DMS79 treated with DMSO at 0.1 percent for 48 hours (cell line): ENCODE measurements around the gene ACSM2B.
"Not testable (repeated sequence)": the region's sequence is repeated elsewhere in the genome, so short reads cannot be mapped to it uniquely, and the experiment has no call there.

Experiments
- DNase-seq: peaks from one replicate; lab custom pipeline; 2025; lab: John Stamatoyannopoulos, UW

The ACSM2B gene

DNA sequence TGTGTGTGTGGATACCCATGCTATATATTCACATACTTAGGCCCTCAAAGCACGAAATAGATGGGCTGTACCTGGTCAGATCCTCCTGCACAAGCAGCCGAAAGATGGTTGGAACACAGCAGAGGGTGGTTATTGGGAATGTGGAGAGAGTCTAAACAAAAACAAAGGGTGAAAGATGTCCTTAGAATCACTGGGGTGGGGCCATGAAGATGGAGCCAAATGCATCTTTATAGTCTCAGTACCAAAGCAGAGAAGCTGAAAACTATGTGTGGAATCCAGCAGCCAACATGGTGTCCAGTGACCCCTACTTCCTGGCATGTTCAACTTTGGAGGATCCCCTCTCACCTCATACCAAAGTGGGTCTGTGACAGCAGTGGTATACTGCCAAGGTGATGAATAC, 19.5 kb upstream of the ACSM2B start:
- not testable (repeated sequence) for DNase-seq

DNA sequence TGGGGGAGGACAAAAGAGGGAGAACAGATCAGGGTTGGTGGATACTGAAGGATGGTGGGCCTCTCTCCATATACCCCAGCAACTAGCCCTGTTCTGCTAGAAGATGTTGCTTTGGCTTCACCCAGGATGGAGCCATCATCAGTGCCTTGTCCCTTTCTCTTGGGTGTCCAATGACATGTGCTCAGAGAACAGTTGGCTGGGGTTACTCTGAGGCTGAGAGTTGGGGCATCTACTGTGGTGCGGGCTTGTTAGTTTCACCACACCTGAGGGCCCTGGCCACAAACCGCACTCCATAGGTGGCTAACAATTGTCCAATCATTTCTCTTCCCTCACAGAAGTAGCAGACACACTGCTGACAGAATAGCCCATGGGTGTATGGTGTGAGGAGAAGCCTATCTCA, 18.9 kb upstream of the ACSM2B start:
- DNase-seq: not testable (repeated sequence)

DNA sequence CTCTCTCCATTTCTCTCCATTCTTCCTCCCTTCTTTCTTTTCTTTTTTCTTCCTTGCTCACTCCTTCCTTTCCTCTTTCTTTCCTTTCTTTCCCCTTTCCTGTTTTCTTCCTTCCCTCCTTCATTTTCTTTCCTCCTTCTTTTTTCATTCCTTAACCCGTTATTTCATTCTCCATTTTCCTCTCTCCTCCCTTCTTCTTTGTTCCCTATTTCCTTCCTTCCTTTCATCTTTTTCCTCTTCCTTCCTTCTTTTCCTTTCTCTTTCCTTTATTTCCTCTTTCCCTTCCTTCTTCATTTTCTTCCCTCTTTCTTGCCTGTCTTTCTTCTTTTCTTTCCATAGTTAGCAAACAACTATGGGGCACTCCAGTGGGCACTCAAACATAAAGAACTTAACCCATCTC, 16.6 kb upstream of the ACSM2B start:
- DNase-seq: not testable (repeated sequence)

DNA sequence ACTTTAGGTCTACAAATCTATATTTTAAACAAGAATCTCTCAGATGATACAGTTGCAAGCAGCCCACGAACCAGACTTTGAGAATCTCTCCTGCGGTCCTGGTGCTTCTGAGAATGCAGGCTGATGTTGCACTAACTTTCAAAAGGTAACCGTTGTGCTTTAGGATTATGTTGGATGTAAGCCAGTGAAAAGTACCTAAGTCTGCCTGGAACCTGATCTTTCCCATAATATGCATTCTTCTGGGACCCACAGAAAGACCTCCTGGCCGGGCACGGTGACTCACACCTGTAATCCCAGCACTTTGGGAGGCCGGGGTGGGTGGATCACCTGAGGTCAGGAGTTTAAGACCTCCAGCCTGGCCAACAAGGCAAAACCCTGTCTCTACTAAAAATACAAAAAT, 13.3 kb upstream of the ACSM2B start:
- DNase-seq: not testable (repeated sequence)

DNA sequence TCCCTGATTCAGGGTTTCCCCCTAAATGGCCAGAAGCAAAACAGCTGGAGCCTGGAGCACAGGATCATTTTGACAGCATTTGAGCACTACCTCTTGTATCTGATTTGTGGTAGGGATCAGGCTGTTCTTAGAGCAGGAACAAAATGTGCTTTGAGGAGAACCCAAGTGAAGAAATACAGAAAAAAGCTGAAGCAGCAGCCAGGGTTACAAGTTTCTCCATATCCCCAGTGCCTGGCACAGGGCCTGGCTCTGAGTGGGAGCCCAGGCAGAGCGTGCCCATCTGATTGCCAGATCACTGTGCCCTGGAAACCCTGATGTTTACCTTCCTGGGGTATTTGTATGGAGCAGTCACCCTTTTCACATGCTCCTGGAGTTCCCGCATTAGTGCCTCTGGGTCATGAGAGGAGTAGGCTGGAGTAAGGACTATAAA, 11.5 kb upstream of the ACSM2B start:
- not testable (repeated sequence) for DNase-seq

DNA sequence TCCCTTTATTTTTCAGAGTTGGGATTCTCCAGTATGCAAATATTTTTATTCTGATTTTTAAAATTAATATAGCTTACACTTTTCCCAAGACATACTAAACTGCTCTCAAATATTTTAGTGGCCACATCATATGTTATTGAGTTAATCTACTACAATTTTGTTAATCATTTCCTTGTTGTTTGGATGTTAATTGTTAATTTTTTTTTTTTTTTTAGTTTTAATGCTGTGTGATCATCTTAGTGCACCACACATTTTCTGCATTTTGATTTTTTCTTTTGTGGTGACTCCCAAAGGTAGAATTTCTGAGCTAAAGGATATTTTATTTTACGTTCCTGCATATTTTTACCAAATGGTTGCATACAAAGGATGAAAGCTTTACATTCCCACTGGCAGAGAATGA, 10.5 kb upstream of the ACSM2B start:
- DNase-seq: not testable (repeated sequence)

DNA sequence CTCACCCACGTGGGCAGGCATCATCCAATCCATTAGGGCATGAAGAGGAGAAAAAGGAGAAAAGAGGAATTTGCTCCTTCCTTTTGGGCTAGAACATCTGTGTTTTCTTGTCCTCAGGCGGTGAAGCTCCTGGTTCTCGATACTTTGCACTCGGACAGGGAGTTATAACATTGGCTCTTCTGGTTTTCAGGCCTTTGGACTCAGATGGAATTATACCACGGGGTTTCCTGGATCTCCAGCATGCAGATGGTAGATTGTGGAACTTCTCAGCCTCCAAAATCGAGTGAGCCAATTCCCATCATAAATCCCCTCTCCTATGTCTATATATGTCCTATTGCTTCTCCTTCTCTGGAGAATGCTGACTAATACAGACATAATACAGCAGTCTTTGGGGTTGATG, 9.9 kb upstream of the ACSM2B start:
- not testable (repeated sequence) for DNase-seq

DNA sequence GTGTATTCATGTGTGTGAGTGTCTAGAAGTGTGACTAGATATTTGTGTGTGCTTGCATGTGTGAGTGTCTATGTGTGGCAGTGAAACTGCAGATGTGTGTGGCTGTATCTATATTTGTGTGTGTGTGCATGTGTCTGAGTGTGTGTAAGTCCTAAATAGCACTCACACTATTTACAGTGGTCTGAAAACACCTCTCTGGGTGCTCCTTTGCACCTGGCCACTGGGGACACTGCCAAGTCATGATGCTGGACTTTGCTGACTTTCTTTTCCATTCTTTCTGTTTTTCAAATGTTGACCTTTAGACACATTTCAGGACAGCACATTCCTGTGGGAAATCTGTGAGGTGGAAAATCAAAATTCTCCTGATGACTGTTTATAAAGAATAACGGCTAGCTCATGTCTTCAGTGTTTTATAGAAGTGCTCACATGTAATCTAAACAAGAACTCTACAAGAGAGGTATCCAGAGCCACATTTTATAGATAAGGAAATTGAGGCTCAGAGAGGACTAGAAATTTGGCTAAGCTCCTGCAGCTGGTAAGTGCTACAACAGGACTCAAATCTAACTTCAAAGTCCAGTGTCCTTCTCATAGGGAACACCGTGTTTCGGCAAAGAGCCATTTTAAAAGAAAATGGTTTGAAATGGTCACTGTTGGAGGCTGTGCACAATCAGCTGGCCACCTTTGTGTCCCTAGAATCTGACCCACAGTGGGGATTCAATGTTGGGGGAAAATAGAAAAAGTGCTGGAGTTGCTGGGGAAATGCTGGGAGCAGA, 4.5 kb upstream of the ACSM2B start:
- not testable (repeated sequence) for DNase-seq

DNA sequence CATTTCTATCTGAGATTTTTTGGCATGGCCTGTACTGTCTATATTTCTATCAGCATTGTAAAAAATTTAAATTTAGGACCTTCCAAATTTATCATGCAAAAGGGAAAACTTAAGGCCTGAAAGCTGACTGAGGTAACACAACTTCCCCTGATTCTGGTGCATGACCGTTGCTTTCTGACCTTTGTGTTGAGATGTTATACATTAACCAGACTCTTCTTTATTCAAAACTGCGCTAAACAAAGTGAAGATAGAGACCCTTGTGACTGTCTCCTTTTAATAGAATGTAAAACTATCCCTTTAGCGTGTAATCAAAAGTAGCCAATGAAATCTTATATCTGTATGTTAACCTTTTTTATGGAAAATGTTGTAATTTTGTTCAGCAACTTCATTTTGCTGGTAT, 1.9 kb upstream of the ACSM2B start:
- DNase-seq: not testable (repeated sequence)

DNA sequence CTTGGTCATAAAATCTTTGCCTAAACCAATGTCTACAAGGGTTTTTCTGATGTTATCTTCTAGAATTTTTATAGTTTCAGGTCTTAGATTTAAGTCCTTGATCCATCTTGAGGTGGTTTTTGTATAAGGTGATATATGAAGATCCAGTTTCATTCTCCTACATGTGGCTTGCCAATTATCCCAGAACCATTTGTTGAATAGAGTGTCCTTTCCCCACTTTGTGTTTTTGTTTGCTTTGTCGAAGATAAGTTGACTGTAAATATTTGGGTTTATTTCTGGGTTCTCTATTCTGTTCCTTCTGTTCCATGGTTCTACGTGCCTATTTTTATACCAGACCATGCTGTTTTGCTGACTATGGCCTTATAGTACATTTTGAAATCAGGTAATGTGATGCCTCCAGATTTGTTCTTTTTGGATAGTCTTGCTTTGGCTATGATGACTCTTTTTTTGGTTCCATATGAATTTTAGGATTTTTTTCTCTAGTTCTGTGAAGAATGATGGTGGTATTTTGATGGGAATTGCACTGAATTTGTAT, 7.0 kb downstream of the ACSM2B start:
- not testable (repeated sequence) for DNase-seq

DNA sequence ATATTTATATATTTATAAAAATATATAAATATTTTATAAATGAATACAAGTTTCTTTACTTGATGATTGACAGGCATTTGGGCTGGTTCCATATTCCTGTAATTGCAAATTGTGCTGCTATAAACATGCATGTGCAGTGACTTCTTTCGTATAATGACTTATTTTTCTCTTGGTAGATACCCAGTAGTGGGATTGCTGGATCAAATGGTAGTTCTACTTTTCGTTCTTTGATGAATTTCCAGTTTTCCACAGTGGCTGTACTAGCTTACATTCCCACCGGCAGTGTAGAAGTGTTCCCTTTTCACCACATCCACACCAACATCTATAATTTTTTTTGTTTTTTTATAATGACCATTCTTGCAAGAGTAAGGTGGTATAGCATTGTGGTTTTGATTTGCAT, 7.8 kb downstream of the ACSM2B start:
- DNase-seq: no peak

DNA sequence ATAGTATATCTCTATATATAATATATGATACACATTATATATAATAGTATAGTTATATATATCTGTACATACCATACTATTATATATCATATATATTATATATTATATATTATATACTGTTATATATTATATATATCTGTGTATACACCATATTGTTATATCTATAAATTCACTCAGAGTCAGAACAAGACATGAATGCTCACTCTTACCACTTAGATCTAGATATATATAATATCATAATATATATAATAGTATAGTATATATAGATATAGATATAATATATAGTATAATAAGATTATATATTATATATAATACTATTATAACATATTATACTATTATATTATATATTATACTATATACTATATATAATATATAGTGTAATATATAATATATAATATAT, 9.3 kb downstream of the ACSM2B start:
- DNase-seq: no peak

DNA sequence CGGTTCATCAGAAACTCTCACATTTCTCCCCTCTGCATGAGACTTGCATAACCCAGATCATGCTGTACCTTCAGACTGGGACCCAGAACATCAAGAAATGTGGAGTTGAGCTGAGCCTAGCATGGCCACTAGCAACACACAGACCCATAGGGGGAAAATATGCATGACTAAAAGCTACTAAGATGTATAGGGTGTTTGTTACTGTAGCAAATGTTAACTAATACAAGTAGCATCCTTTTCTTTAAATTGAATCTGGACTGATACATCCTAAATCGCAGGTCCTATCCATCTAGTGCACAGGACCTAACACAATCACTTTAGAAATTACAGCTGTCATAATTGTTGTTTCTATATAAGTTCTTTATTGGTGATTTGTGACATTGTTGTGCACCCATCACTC, 10.8 kb downstream of the ACSM2B start:
- DNase-seq: not testable (repeated sequence)

DNA sequence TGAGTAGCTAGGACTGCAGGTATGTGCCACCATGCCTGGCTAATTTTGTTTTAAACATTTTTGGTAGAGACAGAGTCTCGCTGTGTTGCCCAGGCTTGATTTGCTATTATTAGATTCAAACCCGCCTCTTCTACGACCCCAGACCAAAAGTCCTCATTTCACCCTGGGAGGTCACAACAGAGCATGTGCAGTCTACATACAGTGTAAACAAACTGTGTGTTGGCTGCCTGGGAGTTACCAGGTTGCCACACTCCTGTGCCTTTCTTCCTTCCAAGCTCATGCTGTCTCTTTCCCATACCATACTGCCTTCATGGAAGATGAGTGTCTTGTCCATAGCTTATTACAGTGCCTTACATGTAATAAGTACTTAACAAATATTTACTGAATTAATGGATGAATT, 11.9 kb downstream of the ACSM2B start:
- not testable (repeated sequence) for DNase-seq

DNA sequence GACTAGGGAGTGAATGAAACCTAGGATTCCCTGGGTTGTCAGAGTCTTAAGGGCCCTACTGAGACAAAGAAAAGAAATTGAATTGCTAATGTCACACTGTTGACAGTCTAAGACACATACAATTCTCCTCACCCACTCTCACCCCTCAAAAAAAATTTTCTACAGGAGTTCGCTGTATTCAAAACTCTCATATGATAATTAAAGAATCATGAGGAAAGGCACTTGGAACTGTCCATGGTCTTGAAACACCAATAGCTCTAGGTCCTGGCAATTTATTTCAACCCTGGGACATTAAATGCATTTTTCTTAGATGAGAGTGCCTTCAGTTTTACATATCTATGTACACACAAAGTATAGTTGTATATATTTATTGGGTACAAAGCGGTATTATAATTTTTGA, 20.5 kb downstream of the ACSM2B start:
- DNase-seq: not testable (repeated sequence)

DNA sequence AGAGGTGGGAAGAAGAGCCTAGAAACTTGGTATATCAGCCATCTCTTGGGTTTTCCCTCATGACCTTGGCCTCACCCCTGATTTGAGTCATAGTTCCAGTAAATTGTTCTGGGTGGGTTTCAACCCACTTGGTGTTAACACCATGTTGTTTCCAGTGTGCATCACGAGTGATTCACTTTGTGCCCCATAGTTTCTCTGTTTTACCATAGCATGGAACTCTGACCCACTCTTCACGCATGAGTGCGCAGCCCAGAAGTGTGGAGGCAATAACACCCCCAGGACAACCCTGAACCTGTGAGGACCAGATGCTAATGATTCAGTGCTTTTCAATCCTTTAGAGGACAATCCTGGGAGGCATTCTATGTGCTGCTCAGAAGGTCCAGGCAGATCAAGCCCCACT, 21.5 kb downstream of the ACSM2B start:
- DNase-seq: not testable (repeated sequence)

DNA sequence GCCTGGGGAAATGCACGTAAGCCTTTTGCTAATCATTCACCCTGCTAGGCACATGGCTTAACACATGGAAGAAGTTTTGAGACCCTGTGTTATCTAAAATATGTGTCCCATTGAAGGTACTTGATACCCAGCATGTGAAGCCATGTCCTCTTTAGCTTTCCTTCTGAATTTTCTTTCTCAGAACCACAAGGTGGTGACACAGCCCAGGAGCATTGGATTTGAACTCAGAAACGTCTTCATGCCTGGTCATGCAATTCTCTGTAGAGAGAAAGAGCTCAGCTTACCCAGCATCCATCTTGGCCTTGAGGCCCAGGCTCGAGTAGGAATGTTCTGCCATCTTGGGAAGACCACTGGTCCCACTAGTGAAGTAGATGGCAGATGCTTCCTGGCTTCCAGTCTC, 22.7 kb downstream of the ACSM2B start:
- not testable (repeated sequence) for DNase-seq

DNA sequence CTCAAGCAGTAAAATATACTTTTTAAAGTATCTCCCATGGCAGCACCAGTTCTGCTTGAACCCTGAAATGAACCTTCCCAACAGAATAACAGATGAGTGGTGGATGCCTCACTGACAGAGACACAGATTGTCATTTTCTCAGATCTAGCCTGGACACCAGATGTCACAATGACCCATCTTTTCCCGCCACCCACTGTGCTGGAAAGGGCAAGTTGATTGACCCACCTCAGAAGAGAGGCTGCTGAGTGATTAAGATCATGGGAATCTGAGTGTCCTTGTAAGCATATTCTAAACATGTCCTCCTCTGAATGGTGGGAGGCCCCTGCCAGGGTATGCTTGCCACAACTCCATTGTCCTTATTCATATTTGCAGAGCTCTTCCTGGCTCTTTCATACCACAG, 29.2 kb downstream of the ACSM2B start:
- not testable (repeated sequence) for DNase-seq

DNA sequence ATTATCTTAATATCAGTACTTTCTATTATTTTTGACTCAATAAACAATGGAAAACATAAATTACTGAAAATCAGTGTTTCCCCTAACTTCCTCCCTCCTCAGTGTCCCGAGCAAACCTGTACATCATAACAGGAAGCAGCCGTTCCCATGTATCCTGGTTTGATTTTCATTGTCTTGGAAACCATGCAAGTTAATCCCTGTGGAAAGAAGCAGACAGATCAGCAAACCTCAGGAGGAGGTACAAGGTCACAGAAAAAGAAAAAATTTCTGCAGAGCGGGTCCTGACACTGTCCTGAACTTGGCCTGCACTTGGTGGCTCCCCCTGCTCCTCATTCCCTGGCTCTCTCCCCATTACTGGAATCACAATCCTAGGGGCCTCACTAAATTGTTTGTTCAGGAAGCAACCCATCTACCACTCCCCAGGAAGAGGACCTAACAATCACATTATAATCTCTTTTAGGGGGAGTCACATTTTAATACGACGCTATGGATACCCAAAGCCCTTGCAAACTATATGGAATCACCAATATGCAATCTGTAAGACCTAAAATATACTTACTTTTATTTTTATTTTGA, 29.8 kb downstream of the ACSM2B start:
- not testable (repeated sequence) for DNase-seq

DNA sequence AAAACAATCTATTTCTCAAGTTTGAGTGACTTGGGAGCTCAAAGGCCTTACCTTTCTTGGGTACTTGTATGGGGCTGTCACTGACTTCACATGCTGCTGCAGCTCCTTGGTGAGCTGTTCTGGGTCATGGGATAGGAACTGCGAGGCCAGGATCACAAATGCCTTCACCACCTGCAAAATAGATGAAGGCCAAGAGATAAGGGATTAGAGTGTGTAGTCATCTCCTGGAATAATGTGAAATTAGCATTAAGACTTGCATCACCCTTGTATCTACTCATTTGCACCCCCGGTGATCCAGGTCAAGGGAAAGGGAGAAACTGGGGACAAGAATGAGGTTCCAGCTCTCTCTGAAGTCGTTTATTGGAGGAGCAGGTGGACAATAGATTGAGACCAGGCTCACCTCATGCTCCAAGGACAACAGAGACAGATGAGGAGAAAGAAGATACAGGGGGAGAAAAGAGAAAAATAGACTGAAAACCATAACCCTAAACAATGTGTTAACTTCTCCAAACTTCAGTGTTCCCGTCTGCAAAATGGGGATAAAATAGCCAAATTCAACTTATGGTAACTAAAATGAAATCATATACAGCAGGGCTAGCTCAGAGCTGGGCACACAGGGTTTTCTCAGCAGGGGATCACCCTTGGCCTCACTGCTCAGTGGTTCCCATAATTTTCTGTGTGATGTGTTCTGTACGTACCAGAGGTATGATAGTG, 35.4 kb downstream of the ACSM2B start:
- DNase-seq: not testable (repeated sequence)

DNA sequence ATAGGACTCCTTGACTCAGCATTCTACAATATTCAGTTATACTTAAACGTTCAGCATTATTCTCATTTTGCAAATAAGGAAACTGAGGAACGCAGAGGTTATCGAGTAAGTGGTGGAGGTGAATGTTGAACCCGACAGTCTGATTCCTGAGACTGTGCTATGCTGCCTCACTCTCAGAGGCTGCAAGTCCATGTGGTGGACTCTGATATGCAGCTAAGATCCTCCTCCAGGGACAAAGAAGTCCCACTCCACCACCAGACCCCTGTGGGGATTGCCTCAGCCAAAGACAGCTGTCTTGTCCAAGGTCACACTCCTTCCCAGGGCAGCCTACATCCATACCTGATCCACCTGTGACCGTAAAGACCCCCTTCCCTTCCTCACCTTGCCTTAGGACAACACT, 37.5 kb downstream of the ACSM2B start:
- DNase-seq: no peak

DNA sequence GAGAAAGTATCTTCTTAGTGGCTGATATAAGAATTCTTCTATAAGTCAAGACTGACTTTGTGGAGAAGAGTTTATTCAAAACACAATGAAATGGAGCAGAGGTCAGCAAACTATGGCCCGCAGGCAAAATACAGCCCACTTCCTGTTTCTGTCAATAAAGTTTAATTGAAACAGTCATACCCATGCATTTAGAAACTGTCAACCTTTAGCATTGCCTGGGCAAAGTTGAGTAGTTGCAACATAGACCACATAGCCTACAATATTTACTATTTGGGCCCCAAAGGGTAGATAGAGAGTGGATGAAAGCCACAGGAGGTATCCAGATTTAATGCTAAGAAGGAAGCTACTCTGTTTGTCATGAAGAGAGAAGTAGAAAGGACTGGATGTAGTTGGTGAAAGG, 38.0 kb downstream of the ACSM2B start:
- no peak for DNase-seq

DNA sequence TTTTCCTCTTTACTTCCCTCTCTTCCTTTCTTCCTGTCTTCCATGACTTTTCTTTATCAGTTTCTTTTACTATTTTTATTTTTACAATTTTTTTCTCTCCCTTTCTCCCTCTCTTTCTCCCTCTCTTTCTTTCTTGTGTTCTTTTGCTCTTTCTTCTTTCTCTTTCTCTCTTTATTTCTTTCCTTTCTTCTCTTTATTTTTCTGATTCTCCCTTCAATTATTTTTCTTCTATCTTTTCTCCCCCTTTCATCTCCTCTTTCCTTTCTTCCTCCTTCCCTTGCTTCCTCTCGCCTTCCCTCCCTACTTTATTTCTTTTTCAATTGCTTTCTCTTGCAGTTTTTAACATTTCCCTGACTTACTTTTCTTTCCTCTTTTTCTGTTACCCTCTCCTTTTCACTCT, 39.5 kb downstream of the ACSM2B start:
- DNase-seq: not testable (repeated sequence)
